Lower lobe of right lung (tissue), 2 donors: Measurements from ENCODE around the gene EHMT1. TPM values are rescaled to one million over a fixed set of nuclear protein-coding genes. Genes with fewer than 3 reads are reported as not detected.

Source experiments
- ATAC-seq, 2 donors: fragments of 200-7000 bp; cut with Tn5 transposase; one replicate each; pipeline ENCODE4 v1.9.1; 2020 to 2022; ENCODE audit warnings: mild to moderate bottlenecking in 2 of 2, moderate library complexity in 2 of 2
- DNase-seq: peaks from one replicate; pipeline ENCODE4 v3.0.0-alpha.2; 2020
- H3K27ac ChIP-seq: fragments of 200-600 bp; one replicate; pipeline ENCODE4 v1.8.0; 2022
- H3K27me3 ChIP-seq: fragments of 200-600 bp; one replicate; pipeline ENCODE4 v1.8.0; 2022; ENCODE audit warnings: low read depth
- H3K36me3 ChIP-seq: fragments of 200-600 bp; one replicate; pipeline ENCODE4 v1.8.0; 2022; ENCODE audit warnings: mild to moderate bottlenecking
- H3K4me1 ChIP-seq: fragments of 200-600 bp; one replicate; pipeline ENCODE4 v1.8.0; 2022
- H3K4me3 ChIP-seq: fragments of 200-600 bp; one replicate; pipeline ENCODE4 v1.8.0; 2022; ENCODE audit warnings: mild to moderate bottlenecking
- H3K9me3 ChIP-seq: fragments of 200-600 bp; one replicate; pipeline ENCODE4 v1.8.0; 2022
- CTCF ChIP-seq: fragments of 200-600 bp; IDR thresholded peaks from one replicate; pipeline ENCODE4 v1.8.0; 2022; ENCODE audit warnings: antibody characterized with exemption, mild to moderate bottlenecking
- intact Hi-C: fragments of 100-400 bp; cut with DNase I; formaldehyde crosslinking; loops from one replicate; pipeline ENCODE4 v1.11.0; 2022
- total RNA-seq: library from RNA; stranded (reverse); fragmentation: NEBNext Ultra II Directional; extraction: Animal tissue kit (Norgen Biotek cat#: 25700); gene quantifications from one replicate; pipeline ENCODE4 v1.2.1, GENCODE V29; 2021
- donor health status: DM: no; HTN: yes; CAD: no; lungs with severe emphysema.

Gene EHMT1
- total RNA-seq, 1 donor from 2014 or later, result 73.5 TPM

GRCh38 chr9:137666955-137667670, 48.3 kb downstream of the EHMT1 start:
- TF ChIP-seq CTCF, result no peak
- no peak overlapping the region for H3K27ac ChIP-seq
- no peak overlapping the region for H3K4me3 ChIP-seq
- H3K36me3 ChIP-seq, result peaks cover 8% of the 10 kb centered on the region
- DNase-seq (no peak), ATAC-seq (peak; percentile 24 to 32)
- H3K27me3 ChIP-seq, result no peaks in the 10 kb centered on the region
- H3K9me3 ChIP-seq, result no peaks in the 10 kb centered on the region
- H3K4me1 ChIP-seq, result peaks cover 30% of the 10 kb centered on the region
- intact Hi-C loops, result no loop called here

GRCh38 chr9:137668203-137668602, 49.4 kb downstream of the EHMT1 start:
- H3K27ac ChIP-seq, result no peak overlapping the region
- no peaks in the 10 kb centered on the region for H3K27me3 ChIP-seq
- no peaks in the 10 kb centered on the region for H3K9me3 ChIP-seq
- DNase-seq (no peak), ATAC-seq (no peak)
- peaks cover 33% of the 10 kb centered on the region for H3K4me1 ChIP-seq
- H3K4me3 ChIP-seq, result no peak overlapping the region
- peaks cover 8% of the 10 kb centered on the region for H3K36me3 ChIP-seq
- intact Hi-C loops, result no loop called here
- no peak for TF ChIP-seq CTCF

GRCh38 chr9:137669261-137669672, 50.5 kb downstream of the EHMT1 start:
- no peak for DNase-seq
- Histone ChIP-seq H3K27ac (no peak overlapping the region), H3K36me3 (peaks cover 8% of the 10 kb centered on the region), H3K9me3 (no peaks in the 10 kb centered on the region), H3K4me1 (peaks cover 39% of the 10 kb centered on the region), H3K4me3 (no peak overlapping the region), H3K27me3 (no peaks in the 10 kb centered on the region)
- TF ChIP-seq CTCF, result no peak
- ATAC-seq, result peak; percentile 26 to 66
- intact Hi-C loops, result no loop called here

- ATAC-seq (peak in 1 of 2 donors; percentile 24), DNase-seq (no peak)
- TF ChIP-seq CTCF, result no peak
- Histone ChIP-seq H3K9me3 (no peaks in the 10 kb centered on the region), H3K36me3 (peaks cover 8% of the 10 kb centered on the region), H3K27ac (no peak overlapping the region), H3K4me3 (no peak overlapping the region), H3K27me3 (no peaks in the 10 kb centered on the region), H3K4me1 (peaks cover 38% of the 10 kb centered on the region)
- intact Hi-C loops, result no loop called here
These were observed 51.8 kb downstream of the EHMT1 start for GRCh38 chr9:137670391-137671195.

- DNase-seq, result no peak
- no peaks in the 10 kb centered on the region for H3K27me3 ChIP-seq
- ATAC-seq, result no peak
- H3K9me3 ChIP-seq, result no peaks in the 10 kb centered on the region
- peaks cover 36% of the 10 kb centered on the region for H3K4me1 ChIP-seq
- intact Hi-C loops, result no loop called here
- no peak for TF ChIP-seq CTCF
- H3K36me3 ChIP-seq, result peaks cover 8% of the 10 kb centered on the region
- H3K4me3 ChIP-seq, result no peak overlapping the region
- H3K27ac ChIP-seq, result no peak overlapping the region
These were observed 52.4 kb downstream of the EHMT1 start for GRCh38 chr9:137671196-137671538.
